ENCODE measurements around the gene PCA3.
"Not testable (repeated sequence)": the region's sequence is repeated elsewhere in the genome, so short reads cannot be mapped to it uniquely, and the experiment has no call there.

The PCA3 gene

DNA sequence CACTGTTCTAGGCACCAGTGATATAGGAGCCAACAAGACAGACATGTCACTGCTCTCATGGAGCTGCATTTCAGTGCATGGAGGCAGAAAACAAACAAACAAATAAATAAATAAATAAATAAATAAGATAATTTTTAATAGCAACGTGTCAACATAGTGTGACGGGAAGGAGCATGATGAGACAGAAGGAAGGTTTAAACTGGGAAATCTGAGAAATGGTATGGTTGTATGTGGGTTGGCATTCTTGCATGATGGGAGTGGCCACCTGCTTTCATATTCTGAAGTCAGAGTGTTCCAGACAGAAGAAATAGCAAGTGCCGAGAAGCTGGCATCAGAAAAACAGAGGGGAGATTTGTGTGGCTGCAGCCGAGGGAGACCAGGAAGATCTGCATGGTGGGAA lies at the start of gene PCA3:
PCA3 (plus strand) TSS at position 301 of the 400 bp plus-strand sequence.
- DNase-seq (ENCODE audit: low read depth) = no peak

DNA sequence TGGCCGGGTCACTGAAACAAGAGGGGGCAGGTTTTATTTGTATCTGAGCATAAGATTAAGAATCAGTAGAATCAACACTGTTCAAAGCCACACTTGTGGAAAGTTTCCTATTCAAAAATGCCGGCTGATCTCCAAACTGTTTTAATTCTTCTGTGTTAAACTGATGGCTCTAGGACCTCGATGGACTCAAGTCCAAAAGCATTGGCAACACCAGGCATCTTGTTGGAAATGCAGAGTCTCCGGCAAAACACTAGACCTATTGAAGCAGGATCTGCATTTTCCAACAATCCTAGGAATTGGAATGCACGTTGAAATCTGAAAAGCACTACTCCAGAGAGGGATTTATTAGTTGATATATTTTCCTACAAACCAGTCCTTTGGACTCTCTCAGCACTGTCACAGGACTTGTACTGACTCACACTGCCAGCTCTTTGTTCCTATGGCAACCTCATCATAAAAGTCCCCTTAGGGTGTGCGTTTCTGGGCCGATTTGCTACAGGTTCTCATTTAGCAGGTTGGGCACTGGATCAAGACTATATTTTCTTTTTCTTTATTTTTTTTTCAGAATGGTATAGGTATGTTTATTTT lies 48.1 kb upstream of the PCA3 start:
- DNase-seq (ENCODE audit: low read depth) = no peak

DNA sequence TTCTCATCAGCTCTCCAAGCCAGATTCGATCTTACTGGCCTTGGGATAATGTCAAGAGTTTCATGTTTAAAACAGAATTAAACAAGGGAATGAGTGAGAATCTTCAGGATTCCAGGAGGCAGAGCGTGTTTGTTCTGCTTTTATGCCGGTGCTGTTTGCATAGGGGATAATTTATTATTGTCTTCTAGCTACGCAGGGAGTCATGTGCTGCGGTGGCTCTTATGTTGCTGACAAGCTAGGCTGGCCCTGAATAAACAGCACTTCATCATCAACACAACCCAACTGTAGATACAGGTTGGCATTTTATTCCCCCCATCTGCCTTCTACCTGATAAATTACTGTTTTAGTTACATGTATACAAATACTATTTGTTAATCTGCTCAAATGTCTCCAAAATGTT lies 47.1 kb upstream of the PCA3 start:
- no peak for DNase-seq (ENCODE audit: low read depth)

DNA sequence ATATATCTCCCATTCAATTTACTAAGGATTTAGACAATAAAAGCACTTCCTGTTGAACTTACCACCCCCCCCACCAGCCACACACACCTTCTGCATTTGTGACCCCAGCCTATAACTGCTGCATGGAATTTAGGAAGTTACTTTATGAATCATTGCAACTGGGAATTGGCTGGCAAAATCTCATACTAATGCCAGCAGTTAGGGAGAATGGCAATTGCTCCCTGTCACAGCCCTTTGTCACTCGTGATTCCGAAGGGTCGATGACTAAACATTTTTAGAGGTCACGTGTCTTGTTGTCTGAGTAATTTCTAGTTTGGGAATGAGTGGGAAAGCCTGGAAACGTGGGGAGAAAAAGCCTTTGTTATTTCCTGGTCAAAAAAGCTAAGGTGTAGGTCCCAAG lies 46.6 kb upstream of the PCA3 start:
- DNase-seq (ENCODE audit: low read depth) = no peak

DNA sequence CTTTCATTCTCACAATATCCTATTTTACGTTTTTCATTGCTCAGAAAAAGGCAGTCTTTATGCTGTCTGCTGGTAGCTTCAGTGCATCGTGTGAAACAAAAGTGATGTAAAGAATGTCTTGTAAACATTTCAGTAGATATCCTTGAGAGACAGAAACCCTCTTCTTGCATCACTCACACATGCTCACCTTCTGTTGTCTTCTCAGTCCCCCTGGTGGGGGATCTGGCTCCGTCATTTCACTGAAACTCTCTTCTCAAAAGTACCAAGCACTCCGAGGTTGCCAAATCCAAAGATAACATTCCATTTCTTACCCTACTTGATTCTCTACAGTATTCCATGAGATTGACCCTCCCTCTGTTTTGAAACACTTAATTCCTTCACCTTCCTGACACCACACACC lies 46.1 kb upstream of the PCA3 start:
- DNase-seq (ENCODE audit: low read depth) = no peak

DNA sequence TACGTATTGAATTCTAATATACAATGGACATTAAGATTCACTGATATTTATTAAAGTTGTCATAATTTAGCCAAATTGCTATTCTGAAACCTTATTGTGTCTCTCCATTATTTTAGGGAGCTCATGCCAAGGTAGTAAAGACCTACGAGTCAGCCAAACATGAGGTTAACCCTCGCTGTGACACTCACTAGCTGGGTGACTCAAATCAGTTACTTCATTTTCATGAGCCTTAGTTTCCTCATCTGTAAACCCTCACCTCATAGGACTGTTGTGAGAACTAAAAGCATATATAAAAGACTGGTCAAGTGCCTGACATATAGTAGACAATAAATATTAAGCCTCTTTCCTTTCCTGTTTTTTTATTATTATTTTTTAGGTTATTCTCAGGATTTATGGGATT lies 44.0 kb upstream of the PCA3 start:
- no peak for DNase-seq (ENCODE audit: low read depth)

DNA sequence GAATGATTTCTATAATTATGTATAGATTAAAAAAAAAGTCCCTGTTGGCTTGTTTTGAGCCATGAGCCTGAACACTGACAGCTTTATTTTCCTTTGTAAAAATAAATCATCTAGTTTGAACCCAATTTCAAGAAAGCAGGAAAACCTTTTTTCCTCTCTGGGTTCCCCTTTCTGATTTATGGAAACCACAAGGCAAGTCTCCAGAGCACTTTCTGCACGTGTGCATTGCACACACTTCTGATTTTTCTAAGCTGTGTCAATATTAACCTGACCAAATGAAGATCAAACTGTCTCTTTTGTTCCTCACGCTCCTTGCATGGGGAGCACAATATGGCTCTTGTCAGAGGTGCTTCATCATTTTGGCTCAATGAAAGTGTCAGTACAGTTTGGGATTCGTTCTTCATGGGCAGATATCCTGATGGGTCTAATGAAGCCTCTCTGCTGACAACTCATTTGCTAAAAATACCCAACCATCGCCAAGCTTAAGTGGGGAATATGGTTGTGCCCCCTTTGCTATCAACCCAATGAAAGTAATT lies 39.2 kb upstream of the PCA3 start:
- DNase-seq (ENCODE audit: low read depth) = no peak

DNA sequence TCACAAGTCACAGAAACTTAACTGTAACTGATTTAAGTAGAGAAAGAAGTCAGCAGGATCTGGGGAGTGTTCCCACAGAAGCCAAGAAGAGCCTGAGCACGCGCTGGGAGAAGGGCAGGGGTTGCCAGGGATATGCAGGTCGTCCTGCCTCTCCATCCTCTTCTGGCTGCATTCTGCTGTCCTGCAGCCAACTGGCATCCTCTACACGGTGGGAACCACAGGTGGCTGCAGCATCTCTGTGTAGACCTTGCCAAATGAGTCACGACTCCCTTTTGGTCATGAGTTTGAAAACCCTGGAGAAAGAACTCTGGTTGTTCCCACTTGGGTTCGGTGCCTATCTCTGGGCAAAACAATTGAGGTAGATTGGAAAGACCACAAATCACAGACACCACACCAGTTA lies 38.4 kb upstream of the PCA3 start:
- DNase-seq (ENCODE audit: low read depth) = no peak

DNA sequence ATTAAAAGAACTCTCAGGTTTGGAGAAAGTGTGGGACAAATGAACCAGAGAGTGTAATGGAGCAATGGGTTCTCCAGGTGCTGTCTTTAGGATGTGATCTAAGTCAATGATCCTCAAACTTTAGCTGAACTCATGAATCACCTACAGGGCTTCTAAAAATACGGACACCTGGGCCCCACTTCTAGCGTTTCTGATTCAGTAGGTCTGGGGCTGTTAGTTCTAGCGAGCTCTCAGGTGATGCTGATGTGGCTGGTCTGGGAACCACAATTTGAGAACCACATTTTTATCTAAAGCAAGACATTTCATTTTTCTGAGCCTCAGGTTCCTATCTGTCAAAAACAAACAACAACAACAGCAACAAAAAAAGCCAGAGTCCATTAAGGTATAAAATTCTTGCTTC lies 35.1 kb upstream of the PCA3 start:
- no peak for DNase-seq (ENCODE audit: low read depth)

DNA sequence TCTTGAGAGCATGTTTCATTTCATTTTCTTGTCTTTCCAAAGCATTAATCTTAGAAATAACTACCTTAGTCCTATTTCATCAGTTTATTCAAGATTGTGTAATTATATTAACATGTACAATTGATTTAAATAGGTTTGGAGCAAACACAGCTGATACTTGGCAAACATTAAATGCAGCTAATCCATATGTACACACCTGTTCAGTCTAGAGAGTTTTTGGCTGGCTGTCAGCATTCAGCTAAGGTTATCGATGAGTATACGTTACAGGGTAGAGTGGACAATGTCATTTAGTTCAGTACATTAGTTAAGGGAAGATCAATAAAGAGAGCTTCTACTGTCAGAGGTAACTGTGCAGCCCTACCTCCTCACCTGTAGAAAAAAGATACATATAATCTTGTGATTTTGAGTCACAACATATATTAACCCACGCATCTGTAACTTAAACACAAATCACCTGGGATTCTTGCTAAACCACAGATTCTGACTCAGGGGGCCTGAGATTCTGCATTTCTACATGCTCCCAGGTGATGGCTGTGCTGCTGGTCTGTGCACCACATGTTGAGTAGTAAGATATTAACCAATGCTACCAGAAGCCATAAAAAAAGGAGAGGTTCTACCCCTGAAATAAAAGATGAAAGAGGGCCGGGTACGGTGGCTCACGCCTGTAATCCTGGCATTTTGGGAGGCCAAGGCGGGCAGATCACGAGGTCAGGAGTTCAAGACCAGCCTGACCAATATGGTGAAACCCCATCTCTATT lies 34.1 kb upstream of the PCA3 start:
- no peak for DNase-seq (ENCODE audit: low read depth)

DNA sequence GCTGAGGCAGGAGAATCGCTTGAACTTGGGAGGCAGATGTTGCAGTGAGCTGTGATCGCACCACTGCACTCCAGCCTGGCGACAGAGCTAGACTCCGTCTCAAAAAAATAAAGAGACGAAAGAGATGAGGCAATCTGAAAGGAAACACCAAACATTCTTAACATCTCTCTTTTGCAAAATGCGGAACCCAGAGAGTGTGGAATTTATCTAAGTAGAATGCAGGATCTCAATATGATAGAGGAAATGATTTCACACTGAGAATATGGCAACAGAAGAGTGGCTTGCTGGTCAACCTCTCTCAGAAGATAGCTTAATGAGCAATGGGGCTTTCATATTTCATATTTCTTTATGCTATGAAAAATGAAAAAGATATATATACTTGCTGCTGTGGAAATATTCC lies 33.4 kb upstream of the PCA3 start:
- no peak for DNase-seq (ENCODE audit: low read depth)

DNA sequence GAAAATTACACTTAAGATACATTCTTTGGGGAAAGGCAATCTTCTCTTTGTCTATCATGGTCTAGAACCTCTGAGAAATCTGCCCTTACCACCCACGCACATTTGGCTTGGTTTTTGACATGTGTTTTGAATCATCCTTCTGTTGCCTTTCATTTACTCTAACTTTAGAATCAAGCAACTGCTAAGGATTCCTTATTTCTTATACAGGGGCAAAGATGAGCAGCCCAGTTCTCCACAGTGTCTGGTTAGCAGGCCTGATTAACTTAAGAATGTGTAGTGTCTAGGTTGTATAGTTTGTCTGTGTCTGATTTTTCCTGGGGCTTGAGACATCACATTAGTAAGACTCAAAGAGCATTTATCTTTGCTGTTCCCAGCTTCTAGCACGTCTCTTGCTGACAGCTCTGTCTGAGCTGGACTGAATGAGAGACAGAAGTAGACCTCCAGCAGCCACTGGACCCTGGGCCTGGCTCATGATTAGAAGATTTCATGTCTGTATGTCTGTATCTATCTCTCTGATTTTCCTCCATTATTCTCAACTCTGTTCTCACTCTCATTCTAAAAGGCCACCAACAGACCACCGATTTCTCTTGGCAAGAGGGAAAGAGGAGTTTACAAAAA lies 31.8 kb upstream of the PCA3 start:
- DNase-seq (ENCODE audit: low read depth) = no peak

DNA sequence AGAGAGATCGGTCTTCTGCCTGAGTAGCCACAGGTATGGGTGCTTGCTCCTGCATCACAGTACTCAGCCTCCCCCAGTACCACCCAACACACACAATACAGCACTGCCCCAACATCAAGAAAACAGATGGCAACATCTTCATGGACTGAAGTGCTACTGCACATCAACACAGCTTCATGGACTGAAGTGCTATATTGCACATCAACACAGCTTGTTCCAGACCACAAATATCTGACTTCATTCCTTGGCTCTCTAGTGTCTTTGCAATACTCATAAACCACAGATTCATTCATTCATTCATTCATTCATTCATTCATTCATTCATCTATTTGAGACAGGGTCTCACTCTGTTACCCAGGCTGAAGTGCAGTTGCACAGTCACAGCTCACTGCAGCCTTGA lies 31.1 kb upstream of the PCA3 start:
- no peak for DNase-seq (ENCODE audit: low read depth)

DNA sequence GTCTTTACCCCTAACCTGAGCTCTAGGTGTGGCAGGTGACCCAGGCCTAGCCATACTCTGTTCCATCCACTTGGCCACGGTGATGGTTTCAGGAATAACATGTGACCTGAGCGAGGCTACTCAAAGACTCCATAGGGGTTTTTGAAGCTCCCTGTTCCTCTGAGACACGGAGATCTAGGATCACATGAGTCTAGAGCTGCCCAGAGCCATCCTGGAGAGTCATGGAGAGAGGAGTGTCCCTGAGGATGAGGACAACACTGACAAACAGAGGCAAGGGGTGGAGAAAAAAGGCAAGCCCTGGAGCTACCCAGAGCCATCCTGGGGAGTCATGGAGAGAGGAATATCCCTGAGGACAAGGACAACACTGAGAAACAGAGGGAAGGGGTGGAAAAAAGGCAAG lies 29.5 kb upstream of the PCA3 start:
- DNase-seq (ENCODE audit: low read depth) = no peak

DNA sequence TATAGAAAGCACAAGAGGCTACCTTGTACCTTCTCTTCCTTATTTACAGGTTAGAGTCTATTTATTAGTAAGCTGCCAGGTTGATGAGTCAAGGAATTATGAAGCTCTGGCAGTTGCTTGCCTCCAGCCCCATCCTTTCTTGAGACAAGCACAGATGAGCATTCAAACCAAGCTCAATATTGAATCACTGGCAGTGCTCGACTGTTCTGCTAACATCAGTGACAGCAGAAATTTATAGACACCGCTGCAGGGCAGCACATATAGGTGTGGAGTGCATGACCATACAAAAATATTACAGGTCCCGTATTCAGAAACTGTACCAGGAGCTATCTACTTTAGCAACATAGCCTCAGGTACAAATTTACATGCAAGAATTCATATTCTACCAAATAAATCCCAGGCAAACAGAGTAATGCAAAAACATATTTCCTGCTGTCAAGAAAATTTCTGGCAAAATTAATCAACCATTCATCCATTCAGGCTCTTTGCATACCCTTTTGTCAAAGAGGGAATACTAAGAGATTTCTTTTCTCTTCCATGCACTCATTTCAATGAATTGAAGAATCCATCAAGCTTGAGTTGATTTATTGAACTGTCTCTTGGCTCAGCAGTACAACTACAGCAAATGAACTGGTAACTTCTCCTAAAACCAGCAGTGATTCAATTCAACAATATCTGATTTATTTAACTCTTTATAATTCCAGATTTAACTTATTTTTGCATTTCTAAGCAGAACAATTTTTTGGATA lies 26.9 kb upstream of the PCA3 start:
- DNase-seq (ENCODE audit: low read depth) = no peak

DNA sequence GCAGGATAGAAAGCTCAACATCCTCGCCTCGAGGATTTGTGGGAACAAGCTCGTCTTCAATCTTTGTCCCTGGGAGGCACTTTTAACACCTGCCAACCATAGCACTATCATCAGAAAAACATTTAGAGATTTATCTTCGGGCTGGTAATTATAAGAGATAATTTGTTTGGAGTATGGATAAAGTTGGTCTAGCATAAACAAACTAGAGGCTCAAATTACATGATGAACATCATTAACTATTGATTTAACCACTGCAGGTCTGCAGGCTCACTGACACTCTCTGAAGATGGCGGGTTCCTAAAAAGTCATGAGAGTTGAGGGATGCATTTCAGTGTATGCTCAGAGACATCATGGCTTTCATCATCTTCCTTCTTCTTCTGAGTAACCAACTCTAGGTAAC lies 25.8 kb upstream of the PCA3 start:
- no peak for DNase-seq (ENCODE audit: low read depth)

DNA sequence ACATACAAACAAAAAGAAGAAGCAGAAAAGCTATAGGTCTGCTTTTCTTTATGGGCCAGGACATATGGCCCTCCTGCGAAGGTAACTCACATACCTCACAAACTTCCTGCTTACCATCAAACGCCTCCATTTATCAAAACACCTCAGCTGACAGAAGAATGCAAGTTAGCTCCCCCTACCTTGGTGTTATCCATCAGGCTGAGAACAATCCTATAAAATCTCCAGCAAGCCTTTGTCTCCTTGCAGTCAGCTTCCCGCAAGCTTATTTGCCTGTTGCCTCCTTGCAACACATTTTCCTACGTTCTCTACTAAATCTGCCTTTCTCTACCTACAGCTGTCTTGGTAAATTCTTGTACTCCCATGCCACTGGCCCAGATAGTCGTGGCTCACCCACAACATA lies 22.7 kb upstream of the PCA3 start:
- DNase-seq (ENCODE audit: low read depth) = no peak

DNA sequence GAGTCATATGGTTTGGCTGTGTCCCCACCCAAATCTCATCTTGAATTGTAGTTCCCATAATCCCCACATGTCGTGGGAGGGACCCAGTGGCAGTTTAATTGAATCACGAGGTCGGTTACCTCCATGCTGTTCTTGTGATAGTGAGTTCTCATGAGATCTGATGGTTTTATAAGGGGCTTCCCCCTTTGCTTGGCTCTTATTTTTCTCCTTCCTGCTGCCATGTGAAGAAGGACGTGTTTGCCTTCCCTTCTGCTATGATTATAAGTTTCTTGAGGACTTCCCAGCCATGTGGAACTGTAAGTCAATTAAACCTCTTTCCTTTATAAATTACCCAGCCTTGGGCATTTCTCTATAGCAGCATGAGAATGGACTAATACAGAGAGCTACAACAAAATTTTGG lies 21.3 kb upstream of the PCA3 start:
- DNase-seq (ENCODE audit: low read depth) = not testable (repeated sequence)

DNA sequence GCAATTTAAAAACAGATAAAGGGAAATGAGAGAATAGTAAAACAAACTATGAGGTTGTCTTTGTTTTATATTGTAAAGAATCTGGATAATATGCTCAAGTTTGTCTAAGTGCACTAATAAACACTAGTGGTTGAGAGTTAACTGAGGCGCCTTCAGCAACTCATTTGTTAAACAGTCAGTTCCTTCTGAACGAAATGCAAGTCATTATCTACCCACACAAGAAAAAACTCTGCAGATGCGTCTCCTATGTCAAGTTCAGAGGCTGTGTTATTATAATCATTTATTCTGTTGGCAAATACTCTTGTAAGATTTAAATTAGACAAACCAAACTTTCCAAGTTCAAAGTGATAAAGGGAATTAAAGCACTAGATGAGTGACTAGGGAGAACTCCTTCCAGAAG lies 20.3 kb upstream of the PCA3 start:
- no peak for DNase-seq (ENCODE audit: low read depth)

DNA sequence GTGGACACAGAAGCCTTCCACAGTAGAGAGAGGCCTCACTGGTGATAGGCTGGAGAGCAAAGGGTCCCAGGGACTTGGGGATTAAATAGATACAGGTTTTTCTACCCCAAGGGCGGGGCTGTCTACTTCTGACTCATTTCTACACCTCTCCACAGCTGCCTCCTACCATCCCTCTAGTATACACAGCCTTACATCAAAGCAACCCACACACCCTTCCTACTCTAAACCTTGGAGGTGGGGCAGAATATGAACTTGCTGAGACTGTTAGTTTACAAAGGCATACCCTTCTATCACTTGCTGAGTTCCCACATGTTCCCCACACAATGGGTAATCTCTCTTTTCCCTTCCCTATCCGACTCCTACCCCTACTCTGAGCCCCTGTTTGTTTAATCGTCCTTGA lies 19.9 kb upstream of the PCA3 start:
- DNase-seq (ENCODE audit: low read depth) = no peak

DNA sequence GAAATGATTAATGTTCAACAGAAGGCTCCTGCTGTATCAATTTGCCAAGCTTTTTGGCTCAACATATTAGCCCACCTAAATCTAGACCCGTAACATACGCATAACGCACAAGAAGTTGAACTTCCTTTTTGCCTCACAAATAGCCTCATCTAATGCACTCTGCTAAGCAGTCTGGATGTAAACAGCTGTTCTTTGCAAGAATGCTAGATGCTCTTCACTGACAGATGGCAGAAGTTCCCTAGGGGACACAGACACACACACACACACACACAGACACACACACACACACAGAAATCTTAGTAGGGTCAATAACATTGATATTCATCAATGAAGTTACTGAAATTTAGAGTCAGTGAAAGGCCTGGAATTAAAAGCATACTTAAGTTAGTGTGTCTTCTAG lies 13.2 kb upstream of the PCA3 start:
- DNase-seq (ENCODE audit: low read depth) = no peak

DNA sequence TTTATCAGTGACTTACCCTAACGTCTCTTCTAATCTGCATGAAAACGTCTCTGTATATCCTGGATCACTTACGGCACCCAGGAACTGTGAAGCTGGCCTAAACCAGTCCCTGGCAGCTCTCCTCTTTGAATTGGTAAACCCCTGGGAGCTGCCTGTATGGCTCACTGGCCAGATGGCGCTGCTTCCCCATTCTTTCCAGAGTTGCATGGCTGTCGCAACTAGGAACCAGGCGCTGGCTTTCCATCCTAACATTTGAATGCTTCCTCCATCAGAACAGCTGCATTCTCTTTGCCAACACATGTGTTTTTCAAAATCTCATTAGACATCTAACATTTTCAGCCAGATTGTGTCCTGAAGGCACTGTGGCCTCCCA lies 8.0 kb upstream of the PCA3 start:
- no peak for DNase-seq (ENCODE audit: low read depth)

Data from stimulated activated CD8-positive, alpha-beta memory T cell treated with anti-CD3 and anti-CD28 coated beads, Interleukin-7, amount 100 ng/mL, for 24 hours (primary cell).